ENCODE measurements around the gene SORCS3.

The SORCS3 gene

DNA sequence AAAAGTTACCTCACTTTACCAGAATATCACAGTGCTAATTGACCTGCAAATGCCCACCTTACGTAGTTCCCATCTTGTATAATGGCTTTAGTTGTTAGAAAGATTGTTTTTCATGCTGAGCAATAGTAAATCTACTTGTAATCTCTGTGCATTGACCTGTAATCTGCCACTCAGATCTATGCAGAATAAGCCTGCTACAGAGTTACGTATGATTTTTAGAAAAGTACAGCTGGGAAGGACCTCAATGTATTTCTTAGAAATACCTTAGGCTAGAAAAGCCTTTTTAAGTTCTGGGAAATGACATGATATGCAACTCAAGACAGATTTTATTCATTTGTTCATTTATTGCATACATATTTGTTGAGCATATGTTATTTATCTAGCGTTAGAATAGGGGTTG lies 530.9 kb downstream of the SORCS3 start:
- TF ChIP-seq EZH2 (optimal IDR thresholded peaks at IDR 0.05; ENCODE audit: low read depth, low read length) (no peak), EZH2phosphoT487 (IDR thresholded peaks at IDR 0.05; ENCODE audit: low read length) (no peak)
- TF ChIP-seq, protein P1, sequence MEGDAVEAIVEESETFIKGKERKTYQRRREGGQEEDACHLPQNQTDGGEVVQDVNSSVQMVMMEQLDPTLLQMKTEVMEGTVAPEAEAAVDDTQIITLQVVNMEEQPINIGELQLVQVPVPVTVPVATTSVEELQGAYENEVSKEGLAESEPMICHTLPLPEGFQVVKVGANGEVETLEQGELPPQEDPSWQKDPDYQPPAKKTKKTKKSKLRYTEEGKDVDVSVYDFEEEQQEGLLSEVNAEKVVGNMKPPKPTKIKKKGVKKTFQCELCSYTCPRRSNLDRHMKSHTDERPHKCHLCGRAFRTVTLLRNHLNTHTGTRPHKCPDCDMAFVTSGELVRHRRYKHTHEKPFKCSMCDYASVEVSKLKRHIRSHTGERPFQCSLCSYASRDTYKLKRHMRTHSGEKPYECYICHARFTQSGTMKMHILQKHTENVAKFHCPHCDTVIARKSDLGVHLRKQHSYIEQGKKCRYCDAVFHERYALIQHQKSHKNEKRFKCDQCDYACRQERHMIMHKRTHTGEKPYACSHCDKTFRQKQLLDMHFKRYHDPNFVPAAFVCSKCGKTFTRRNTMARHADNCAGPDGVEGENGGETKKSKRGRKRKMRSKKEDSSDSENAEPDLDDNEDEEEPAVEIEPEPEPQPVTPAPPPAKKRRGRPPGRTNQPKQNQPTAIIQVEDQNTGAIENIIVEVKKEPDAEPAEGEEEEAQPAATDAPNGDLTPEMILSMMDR (IDR thresholded peaks at IDR 0.05; ENCODE audit: low read length) = no peak
- DNase-seq = no peak

DNA sequence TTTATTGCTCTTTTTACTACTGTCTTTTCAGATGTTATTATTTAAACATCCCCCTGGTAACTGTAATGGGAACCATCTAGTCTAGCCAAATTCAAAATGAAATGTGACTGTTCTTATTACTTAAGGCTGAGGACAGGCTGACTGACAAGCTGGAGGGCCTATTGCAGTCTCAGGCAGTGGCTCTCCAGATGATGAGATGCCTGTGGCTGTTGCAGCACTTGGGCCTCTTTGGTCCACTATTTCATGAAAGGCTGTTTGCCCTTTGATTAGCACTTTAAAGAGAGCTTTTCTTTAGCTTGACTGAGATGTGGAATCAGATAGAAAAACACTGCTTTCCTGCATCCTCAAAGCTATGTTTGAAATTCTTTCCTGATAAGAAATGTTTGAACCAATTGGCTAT lies 540.5 kb downstream of the SORCS3 start:
- no peaks in the 10 kb centered on the region for H3K27me3 ChIP-seq (replicated peaks; ENCODE audit: insufficient read depth, low read length)
- no peak overlapping the region for H3K27ac ChIP-seq (ENCODE audit: low read length)
- no peaks in the 10 kb centered on the region for H3K9me2 ChIP-seq (replicated peaks; ENCODE audit: insufficient read depth, low read length)
- DNase-seq = no peak
- no peak overlapping the region for H3K9ac ChIP-seq (ENCODE audit: low read length)
- H2AFZ ChIP-seq (ENCODE audit: low read length) = no peak overlapping the region
- no peaks in the 10 kb centered on the region for H3K79me2 ChIP-seq (ENCODE audit: low read length)
- H3F3A ChIP-seq (ENCODE audit: insufficient read depth, low read length) = no peaks in the 10 kb centered on the region
- H3K9me3 ChIP-seq (replicated peaks; ENCODE audit: insufficient read depth, low read length) = no peaks in the 10 kb centered on the region
- no peak overlapping the region for H3K4me3 ChIP-seq (ENCODE audit: low read length)
- H3K4me2 ChIP-seq (ENCODE audit: low read depth, low read length) = no peak overlapping the region
- no peaks in the 10 kb centered on the region for H3K4me1 ChIP-seq (ENCODE audit: low read length)
- H3K36me3 ChIP-seq (replicated peaks; ENCODE audit: insufficient read depth, low read length) = no peaks in the 10 kb centered on the region
- TF ChIP-seq EZH2phosphoT487 (IDR thresholded peaks at IDR 0.05; ENCODE audit: low read length) (no peak), EZH2 (optimal IDR thresholded peaks at IDR 0.05; ENCODE audit: low read depth, low read length) (no peak)
- TF ChIP-seq, protein P1 (IDR thresholded peaks at IDR 0.05; ENCODE audit: low read length) = no peak
- H4K20me1 ChIP-seq (ENCODE audit: insufficient read depth, low read length) = no peaks in the 10 kb centered on the region

More for the DNA sequence above, 530.9 kb downstream of the SORCS3 start:
- Histone ChIP-seq H3K79me2 (ENCODE audit: low read length) (no peaks in the 10 kb centered on the region), H3F3A (ENCODE audit: insufficient read depth, low read length) (no peaks in the 10 kb centered on the region), H3K27ac (ENCODE audit: low read length) (no peak overlapping the region), H3K36me3 (replicated peaks; ENCODE audit: insufficient read depth, low read length) (no peaks in the 10 kb centered on the region), H3K9me2 (replicated peaks; ENCODE audit: insufficient read depth, low read length) (no peaks in the 10 kb centered on the region), H3K4me1 (ENCODE audit: low read length) (no peaks in the 10 kb centered on the region), H3K9ac (ENCODE audit: low read length) (no peak overlapping the region), H3K4me3 (ENCODE audit: low read length) (no peak overlapping the region), H3K27me3 (replicated peaks; ENCODE audit: insufficient read depth, low read length) (no peaks in the 10 kb centered on the region), H3K4me2 (ENCODE audit: low read depth, low read length) (no peak overlapping the region), H2AFZ (ENCODE audit: low read length) (no peak overlapping the region), H4K20me1 (ENCODE audit: insufficient read depth, low read length) (no peaks in the 10 kb centered on the region), H3K9me3 (replicated peaks; ENCODE audit: insufficient read depth, low read length) (no peaks in the 10 kb centered on the region)

DNA sequence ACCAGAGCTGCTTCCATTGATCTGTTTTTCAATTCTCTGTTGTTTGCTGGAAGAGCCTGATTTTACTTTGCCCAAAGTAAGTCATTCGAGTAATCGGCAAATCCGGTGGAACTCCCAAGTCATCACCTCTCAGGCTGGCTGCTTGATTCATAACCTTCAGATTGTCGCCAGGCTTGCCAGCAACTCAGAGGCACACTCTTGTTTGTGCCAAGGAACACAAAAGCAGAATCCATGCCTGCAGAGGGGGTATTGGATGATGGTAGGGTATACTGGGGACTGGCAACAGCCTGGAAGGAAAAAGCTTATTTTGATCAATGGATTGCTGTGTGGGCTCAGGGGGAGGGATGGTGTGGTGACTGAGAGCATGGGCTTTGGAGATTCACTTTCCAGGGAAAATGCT lies 542.4 kb downstream of the SORCS3 start:
- Histone ChIP-seq H2AFZ (ENCODE audit: low read length) (no peak overlapping the region), H3K27ac (ENCODE audit: low read length) (no peak overlapping the region), H3K9ac (ENCODE audit: low read length) (no peak overlapping the region), H3F3A (ENCODE audit: insufficient read depth, low read length) (no peaks in the 10 kb centered on the region), H3K27me3 (replicated peaks; ENCODE audit: insufficient read depth, low read length) (no peaks in the 10 kb centered on the region), H3K9me2 (replicated peaks; ENCODE audit: insufficient read depth, low read length) (no peaks in the 10 kb centered on the region), H4K20me1 (ENCODE audit: insufficient read depth, low read length) (no peaks in the 10 kb centered on the region), H3K79me2 (ENCODE audit: low read length) (no peaks in the 10 kb centered on the region), H3K4me1 (ENCODE audit: low read length) (no peaks in the 10 kb centered on the region), H3K9me3 (replicated peaks; ENCODE audit: insufficient read depth, low read length) (no peaks in the 10 kb centered on the region), H3K4me2 (ENCODE audit: low read depth, low read length) (no peak overlapping the region), H3K36me3 (replicated peaks; ENCODE audit: insufficient read depth, low read length) (no peaks in the 10 kb centered on the region), H3K4me3 (ENCODE audit: low read length) (no peak overlapping the region)
- DNase-seq = no peak
- TF ChIP-seq EZH2 (optimal IDR thresholded peaks at IDR 0.05; ENCODE audit: low read depth, low read length) (no peak), EZH2phosphoT487 (IDR thresholded peaks at IDR 0.05; ENCODE audit: low read length) (no peak)
- TF ChIP-seq, protein P1 (IDR thresholded peaks at IDR 0.05; ENCODE audit: low read length) = no peak

Measured in MM.1S (cell line).